DOHH2 (cell line): Measurements from ENCODE around the gene ZNF697.
A peak's percentile ranks its signal among the peaks of the same experiment; 100 is the strongest.

Source experiments
- EZH2phosphoT487 ChIP-seq: fragments of 200-600 bp; sonication (generic); IDR thresholded peaks from 2 replicates; pipeline ENCODE4 v1.6.1; 2017; ENCODE audit warnings: borderline replicate concordance, mild to moderate bottlenecking, antibody characterized with exemption, low read length, moderate library complexity, mixed read lengths
- TF ChIP-seq, protein P1 (sequence below): fragments of 200-600 bp; sonication (generic); IDR thresholded peaks from one replicate; pipeline ENCODE4 v1.5.1; 2014; ENCODE audit warnings: antibody characterized with exemption, mild to moderate bottlenecking, low read depth, low read length; ENCODE audit not compliant: poor library complexity, severe bottlenecking

GRCh38 chr1:119613769-119614720 lies 34.0 kb downstream of the ZNF697 start:
- TF ChIP-seq, protein P1, sequence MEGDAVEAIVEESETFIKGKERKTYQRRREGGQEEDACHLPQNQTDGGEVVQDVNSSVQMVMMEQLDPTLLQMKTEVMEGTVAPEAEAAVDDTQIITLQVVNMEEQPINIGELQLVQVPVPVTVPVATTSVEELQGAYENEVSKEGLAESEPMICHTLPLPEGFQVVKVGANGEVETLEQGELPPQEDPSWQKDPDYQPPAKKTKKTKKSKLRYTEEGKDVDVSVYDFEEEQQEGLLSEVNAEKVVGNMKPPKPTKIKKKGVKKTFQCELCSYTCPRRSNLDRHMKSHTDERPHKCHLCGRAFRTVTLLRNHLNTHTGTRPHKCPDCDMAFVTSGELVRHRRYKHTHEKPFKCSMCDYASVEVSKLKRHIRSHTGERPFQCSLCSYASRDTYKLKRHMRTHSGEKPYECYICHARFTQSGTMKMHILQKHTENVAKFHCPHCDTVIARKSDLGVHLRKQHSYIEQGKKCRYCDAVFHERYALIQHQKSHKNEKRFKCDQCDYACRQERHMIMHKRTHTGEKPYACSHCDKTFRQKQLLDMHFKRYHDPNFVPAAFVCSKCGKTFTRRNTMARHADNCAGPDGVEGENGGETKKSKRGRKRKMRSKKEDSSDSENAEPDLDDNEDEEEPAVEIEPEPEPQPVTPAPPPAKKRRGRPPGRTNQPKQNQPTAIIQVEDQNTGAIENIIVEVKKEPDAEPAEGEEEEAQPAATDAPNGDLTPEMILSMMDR: peak; percentile 63
- no peak for TF ChIP-seq EZH2phosphoT487
